LNCAP (cell line): ENCODE results near the gene SNX25.

Experiments used
- CTCF ChIP-seq: fragments of 450-650 bp; IDR thresholded peaks from 2 replicates; pipeline ENCODE4 v1.5.1; 2017; ENCODE audit warnings: mild to moderate bottlenecking

Gene SNX25

DNA sequence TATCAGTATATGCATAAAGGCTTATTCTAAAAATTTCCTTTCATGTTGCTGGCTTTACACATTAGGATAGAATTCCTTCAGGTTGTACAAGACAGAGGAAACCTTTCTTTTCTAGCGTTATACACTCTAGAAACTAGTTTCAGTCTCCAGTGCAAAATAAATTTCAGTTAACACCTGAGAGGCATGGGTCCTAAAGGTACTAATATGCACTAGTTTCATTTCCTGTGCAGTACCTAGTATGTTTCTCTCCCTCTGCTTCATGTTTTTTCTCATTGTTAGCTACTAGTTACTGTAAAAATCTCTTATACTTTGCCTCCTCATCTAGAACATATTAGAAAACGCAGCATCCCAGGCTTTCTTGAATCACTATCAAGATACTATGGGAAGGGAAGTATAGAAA is 54.0 kb downstream of the SNX25 start:
- TF ChIP-seq CTCF = no peak

- TF ChIP-seq CTCF = no peak
These were observed 56.5 kb downstream of the SNX25 start for GRCh38 chr4:185265942-185266341.

- TF ChIP-seq CTCF = no peak
These were observed 59.9 kb downstream of the SNX25 start for GRCh38 chr4:185269286-185269685.

DNA sequence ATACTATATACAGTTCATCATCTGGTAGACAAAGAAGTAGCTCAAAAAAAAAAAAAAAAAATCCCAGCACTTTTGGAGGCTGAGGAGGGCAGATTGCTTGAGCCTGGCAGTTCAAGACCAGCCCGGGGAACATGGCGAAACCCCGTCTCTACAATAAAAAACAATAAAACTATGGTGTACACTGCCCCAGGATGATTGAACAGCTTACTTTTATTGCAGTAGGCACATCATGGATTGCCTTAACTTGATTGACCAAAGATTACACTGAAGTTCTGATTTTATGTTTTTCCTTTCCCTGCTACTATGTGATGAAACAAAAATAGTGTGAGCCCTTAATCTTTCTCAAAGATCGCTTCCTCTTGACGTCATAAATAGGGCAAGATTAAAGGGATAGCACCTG is 60.6 kb downstream of the SNX25 start:
- no peak for TF ChIP-seq CTCF

DNA sequence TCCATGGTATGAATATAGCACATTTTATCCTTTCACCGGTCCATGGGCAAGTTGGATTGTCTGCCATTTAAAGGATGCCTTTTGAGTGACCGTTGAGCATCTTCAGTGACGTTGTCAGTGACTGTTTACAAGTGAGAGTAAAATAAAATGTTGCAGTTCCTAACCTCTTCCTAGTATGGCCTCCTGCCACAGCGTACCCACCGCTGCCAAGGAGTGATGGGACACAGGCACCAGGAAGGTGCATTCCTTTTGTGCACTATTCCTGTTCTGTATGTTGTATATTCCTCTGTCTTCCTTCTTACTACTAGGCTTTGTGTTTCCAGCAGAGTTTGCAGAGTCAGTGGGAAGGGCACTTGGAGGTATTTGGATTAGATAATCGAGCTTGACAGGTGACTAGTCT is 61.5 kb downstream of the SNX25 start:
- TF ChIP-seq CTCF = no peak

- no peak for TF ChIP-seq CTCF
These were observed 62.8 kb downstream of the SNX25 start for GRCh38 chr4:185272245-185272644.

DNA sequence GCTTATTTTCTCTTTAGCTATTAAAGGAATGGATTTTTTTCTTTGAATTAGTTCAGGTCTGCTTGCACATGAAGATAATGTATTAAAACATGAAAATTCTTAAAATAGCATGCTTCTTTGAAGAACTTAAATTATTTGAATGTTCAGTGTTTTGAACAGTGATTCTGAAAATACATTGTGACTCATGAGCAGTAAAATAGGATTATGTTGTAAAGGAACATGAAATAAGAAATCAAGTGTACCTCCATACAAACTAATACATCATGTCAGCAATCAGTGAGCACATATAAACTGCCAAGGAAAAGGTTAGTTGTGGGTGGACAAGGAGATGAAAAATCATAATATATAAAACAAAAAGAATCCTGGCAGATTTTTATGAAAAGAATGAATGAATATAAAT is 66.1 kb downstream of the SNX25 start:
- TF ChIP-seq CTCF = no peak

- TF ChIP-seq CTCF = no peak
These were observed 66.6 kb downstream of the SNX25 start for GRCh38 chr4:185276036-185276435.
